AG04450 (cell line): ENCODE measurements around the gene SNX21. TPM values are rescaled to one million over a fixed set of nuclear protein-coding genes. Genes with fewer than 3 reads are reported as not detected.
"Not testable (repeated sequence)": the region's sequence is repeated elsewhere in the genome, so short reads cannot be mapped to it uniquely, and the experiment has no call there.

Experiments used
- CTCF ChIA-PET: fragments of 300-600, 350-600 bp; formaldehyde crosslinking; extraction: SDS; loops from one replicate; lab custom pipeline; 2022; ENCODE audit warnings: antibody characterized with exemption, inconsistent platforms; lab: Charles Lee
- POLR2A ChIA-PET: fragments of 350-600 bp; formaldehyde crosslinking; extraction: SDS; loops from one replicate; lab custom pipeline; 2021; ENCODE audit warnings: antibody characterized with exemption, inconsistent platforms; lab: Yijun Ruan, JAX
- DNase-seq: peaks from one replicate; pipeline ENCODE4 v3.0.0-alpha.2; 2011; ENCODE audit warnings: low read depth, low spot score
- H3K27ac ChIP-seq: one replicate; pipeline ENCODE4 v1.5.1; 2012; ENCODE audit warnings: low read depth, low read length, control low read depth
- H3K27me3 ChIP-seq: one replicate; pipeline ENCODE4 v1.6.0; 2012; ENCODE audit warnings: low read length; ENCODE audit not compliant: control insufficient read depth, insufficient read depth
- H3K4me3 ChIP-seq: 2 replicates; pipeline ENCODE4 v1.5.1; 2011; ENCODE audit warnings: mild to moderate bottlenecking, low read depth, low read length, control low read depth
- H3K9me3 ChIP-seq: 2 replicates; pipeline ENCODE4 v1.5.1; 2012; ENCODE audit warnings: low read length; ENCODE audit not compliant: control insufficient read depth, insufficient read depth
- polyA plus RNA-seq: library from polyadenylated mRNA; depleted of rRNA; stranded (reverse); fragments of >200 nt; gene quantifications from 2 replicates; pipeline ENCODE4 v1.2.3, GENCODE V29; 2011
- TF ChIP-seq, protein P1 (sequence below): IDR thresholded peaks from 2 replicates; pipeline ENCODE4 v1.5.1; 2011; ENCODE audit warnings: low read depth, low read length, control low read depth, inconsistent platforms

SNX21 gene
- polyA plus RNA-seq, 1 experiment: 9.2 TPM

DNA sequence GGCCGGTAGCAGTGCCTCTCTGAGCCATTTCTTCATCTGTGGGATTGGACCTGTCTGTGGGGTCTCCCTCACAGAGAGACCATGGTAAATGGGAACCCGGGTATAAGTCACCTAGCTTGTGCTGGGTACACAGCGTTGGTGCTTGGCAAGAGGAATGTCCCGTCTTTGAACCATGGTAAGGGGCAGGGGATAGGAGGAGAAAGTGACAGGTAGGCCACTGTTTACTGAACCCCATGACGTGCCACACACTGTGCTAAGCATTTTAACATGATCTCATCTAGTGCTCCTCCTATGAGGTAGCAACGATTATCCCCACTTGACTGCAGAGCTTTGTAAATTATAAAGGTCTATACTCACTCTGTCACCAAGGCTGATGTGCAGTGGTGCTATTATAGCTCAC, 5.9 kb upstream of the SNX21 start:
- ChIA-PET POLR2A (no interaction called here), CTCF (interaction anchor here (1.7 kb wide), 1 partner anchor 57 kb away, joined by 4 read pairs; no protein-coding TSS in a partner anchor)
- Histone ChIP-seq H3K27ac (no peak overlapping the region), H3K9me3 (no peaks in the 10 kb centered on the region; the same call in 1 of the 2 replicates), H3K27me3 (peaks cover 12% of the 10 kb centered on the region), H3K4me3 (no peak overlapping the region)
- TF ChIP-seq, protein P1, sequence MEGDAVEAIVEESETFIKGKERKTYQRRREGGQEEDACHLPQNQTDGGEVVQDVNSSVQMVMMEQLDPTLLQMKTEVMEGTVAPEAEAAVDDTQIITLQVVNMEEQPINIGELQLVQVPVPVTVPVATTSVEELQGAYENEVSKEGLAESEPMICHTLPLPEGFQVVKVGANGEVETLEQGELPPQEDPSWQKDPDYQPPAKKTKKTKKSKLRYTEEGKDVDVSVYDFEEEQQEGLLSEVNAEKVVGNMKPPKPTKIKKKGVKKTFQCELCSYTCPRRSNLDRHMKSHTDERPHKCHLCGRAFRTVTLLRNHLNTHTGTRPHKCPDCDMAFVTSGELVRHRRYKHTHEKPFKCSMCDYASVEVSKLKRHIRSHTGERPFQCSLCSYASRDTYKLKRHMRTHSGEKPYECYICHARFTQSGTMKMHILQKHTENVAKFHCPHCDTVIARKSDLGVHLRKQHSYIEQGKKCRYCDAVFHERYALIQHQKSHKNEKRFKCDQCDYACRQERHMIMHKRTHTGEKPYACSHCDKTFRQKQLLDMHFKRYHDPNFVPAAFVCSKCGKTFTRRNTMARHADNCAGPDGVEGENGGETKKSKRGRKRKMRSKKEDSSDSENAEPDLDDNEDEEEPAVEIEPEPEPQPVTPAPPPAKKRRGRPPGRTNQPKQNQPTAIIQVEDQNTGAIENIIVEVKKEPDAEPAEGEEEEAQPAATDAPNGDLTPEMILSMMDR: no peak
- no peak for DNase-seq

GRCh38 chr20:45828589-45828988, 5.0 kb upstream of the SNX21 start:
- ChIA-PET POLR2A (no interaction called here), CTCF (interaction anchor here (1.7 kb wide), 1 partner anchor 57 kb away, joined by 4 read pairs; no protein-coding TSS in a partner anchor)
- Histone ChIP-seq H3K9me3 (no peaks in the 10 kb centered on the region; the same call in 1 of the 2 replicates), H3K4me3 (no peak overlapping the region), H3K27me3 (peaks cover 5% of the 10 kb centered on the region), H3K27ac (no peak overlapping the region)
- TF ChIP-seq, protein P1: no peak
- DNase-seq: no peak

DNA sequence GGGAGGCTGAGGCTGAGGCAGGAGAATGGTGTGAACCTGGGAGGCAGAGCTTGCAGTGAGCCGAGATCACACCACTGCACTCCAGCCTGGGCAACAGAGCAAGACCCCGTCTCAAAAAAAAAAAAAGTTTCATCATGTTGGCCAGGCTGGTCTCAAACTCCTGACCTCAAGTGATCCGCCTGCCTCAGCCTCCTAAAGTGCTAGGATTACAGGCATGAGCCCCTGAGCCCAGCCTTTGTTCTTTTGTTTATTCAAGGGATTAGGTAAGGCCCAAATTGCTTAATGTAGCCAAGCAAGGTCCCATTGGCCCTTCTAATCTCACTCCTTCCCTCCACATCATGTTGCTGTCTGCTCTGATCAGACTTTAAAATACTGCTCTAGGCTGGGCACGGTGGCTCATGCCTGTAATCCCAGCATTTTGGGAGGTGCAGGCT, 3.9 kb upstream of the SNX21 start:
- H3K27ac ChIP-seq, H3K4me3 ChIP-seq, H3K9me3 ChIP-seq, DNase-seq, H3K27me3 ChIP-seq, POLR2A ChIA-PET: not testable (repeated sequence)
- CTCF ChIA-PET: interaction anchor here (1.8 kb wide), 1 partner anchor 140 kb away, joined by 10 read pairs; no protein-coding TSS in a partner anchor

- ChIA-PET POLR2A (interaction anchor here (1.5 kb wide), 1 partner anchor 53 kb away, joined by 3 read pairs; no protein-coding TSS in a partner anchor), CTCF (interaction anchor here (0.9 to 3.2 kb wide), 3 partner anchors 9 to 137 kb away, joined by 3 to 14 read pairs (median 3); no protein-coding TSS in a partner anchor)
- TF ChIP-seq, protein P1: no peak
- Histone ChIP-seq H3K4me3 (no peak overlapping the region), H3K9me3 (no peaks in the 10 kb centered on the region; the same call in 1 of the 2 replicates), H3K27me3 (no peaks in the 10 kb centered on the region), H3K27ac (no peak overlapping the region)
- no peak for DNase-seq
These were observed 980 bp upstream of the SNX21 start for GRCh38 chr20:45832619-45833018.

DNA sequence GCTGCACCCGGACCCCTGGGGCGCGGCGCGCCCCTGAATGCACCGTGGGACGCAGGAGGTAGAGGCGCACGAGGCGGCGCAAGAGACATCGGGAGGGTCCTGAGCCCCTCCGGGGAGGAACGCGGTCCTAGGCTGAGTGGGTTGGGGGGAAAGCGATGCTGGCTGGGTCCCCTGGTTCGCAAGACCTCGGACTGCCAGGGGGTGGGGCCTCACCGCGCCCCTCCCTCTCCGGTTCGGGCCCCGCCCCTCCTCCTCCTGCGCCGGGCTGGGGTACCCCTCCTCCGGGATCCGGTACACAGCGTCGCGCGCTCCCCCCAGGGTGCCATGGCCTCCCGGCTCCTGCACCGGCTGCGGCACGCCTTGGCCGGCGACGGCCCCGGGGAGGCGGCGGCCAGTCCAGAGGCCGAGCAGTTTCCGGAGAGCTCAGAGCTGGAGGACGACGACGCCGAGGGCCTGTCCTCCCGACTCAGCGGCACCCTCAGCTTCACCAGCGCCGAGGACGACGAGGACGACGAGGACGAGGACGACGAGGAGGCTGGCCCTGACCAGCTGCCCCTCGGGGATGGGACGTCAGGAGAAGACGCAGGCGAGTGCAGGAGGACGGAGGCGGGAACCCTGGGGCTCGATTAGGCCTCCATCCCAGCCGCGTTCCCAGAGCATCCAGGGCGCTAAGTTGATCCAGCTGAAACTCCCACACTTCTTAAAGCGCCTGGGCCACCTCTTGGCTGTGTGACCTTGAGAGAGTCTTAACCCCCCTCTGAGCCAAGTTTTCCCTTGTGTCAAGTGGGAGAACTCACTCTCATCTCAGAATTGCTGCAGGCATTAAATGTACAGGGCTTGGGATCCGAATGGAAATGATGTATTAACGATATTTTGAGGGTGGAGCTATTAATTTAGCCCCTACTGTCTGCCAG, 541 bp downstream of the SNX21 start:
- peak overlapping the region; percentile 83 for H3K4me3 ChIP-seq
- POLR2A ChIA-PET: interaction anchor here (0.9 to 1.5 kb wide), 6 partner anchors 12 to 101 kb away, joined by 3 to 6 read pairs (median 4); no protein-coding TSS in a partner anchor
- no peaks in the 10 kb centered on the region; the same call in 1 of the 2 replicates for H3K9me3 ChIP-seq
- H3K27me3 ChIP-seq: no peaks in the 10 kb centered on the region
- no peak for DNase-seq
- TF ChIP-seq, protein P1: no peak
- CTCF ChIA-PET: interaction anchor here (0.9 to 3.2 kb wide), 3 partner anchors 10 to 63 kb away, joined by 3 to 14 read pairs (median 3); no protein-coding TSS in a partner anchor
- H3K27ac ChIP-seq: peak overlapping the region; percentile 81
